ENCODE data around the gene MTHFSD. TPM values are rescaled to one million over a fixed set of nuclear protein-coding genes. Genes with fewer than 3 reads are reported as not detected.

The MTHFSD gene
- total and polyA plus RNA-seq, 10 of the 15 experiments (the other 5 are each of a cell fraction or from before 2014, with no cell fraction given): 2.2 to 24.5 (median 18.1) TPM

DNA sequence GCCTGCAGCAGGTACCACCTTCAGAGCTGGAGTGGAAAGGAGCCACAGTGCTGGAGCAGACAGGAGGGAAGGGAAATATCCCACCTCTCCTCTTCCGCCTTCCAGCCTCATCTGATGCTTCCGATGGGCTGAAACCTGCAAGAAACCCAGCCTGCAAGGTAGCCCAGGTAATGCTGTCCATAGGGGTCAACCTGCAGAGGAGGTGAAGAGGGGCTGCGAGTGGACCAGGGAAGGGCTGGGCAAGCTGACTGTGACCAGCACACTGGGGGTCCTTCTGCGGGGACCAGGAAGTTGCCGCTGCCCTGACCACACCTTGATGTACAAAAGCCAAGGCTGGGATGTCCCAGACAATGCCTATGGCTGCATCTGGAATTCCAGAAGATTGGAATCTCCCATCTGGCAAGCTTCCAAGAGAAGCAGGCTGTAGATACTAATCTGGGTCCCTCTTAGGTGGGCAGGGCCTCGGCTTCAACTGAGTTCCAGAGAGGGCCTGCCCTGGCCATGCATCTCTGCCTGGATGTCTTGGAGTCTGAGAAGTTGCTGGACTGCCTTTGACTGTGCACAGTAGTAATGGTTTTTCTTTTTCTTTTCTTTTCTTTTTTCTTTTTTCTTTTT lies 29.1 kb upstream of the MTHFSD start:
- WGBS (ENCODE audit: insufficient coverage, insufficient replicate concordance, low lambda C conversion rate, missing lambda C conversion rate): 41% methylated on average over 5 of the region's 6 CpGs
- in situ Hi-C loops (cut with MboI): no loop called here
- no peak for FAIRE-seq

More for the DNA sequence above, 29.1 kb upstream of the MTHFSD start:
- ChIA-PET SMC1A (ENCODE audit: uncharacterized antibody, unreplicated experiment) (no interaction called here), CTCF (interaction anchor here (1.2 kb wide), 2 partner anchors 10 to 20 kb away, joined by 3 read pairs; no protein-coding TSS in a partner anchor), POLR2A (interaction anchor here (0.7 kb wide), 1 partner anchor 1735 kb away, joined by 4 read pairs; no protein-coding TSS in a partner anchor), RAD21 (ENCODE audit: unreplicated experiment) (no interaction called here)
- no peaks in the 10 kb centered on the region for H3K4me1 ChIP-seq (ENCODE audit: control insufficient read depth, insufficient read depth, low read length)
- DNase-seq (ENCODE audit: low read depth, low spot score): no peak
- no peak for TF ChIP-seq CBX5 (IDR thresholded peaks at IDR 0.05; ENCODE audit: low read depth)
- TF ChIP-seq IRF4 (IDR thresholded peaks at IDR 0.05; ENCODE audit: low read depth, low read length): no peak
- TF ChIP-seq, protein P1, sequence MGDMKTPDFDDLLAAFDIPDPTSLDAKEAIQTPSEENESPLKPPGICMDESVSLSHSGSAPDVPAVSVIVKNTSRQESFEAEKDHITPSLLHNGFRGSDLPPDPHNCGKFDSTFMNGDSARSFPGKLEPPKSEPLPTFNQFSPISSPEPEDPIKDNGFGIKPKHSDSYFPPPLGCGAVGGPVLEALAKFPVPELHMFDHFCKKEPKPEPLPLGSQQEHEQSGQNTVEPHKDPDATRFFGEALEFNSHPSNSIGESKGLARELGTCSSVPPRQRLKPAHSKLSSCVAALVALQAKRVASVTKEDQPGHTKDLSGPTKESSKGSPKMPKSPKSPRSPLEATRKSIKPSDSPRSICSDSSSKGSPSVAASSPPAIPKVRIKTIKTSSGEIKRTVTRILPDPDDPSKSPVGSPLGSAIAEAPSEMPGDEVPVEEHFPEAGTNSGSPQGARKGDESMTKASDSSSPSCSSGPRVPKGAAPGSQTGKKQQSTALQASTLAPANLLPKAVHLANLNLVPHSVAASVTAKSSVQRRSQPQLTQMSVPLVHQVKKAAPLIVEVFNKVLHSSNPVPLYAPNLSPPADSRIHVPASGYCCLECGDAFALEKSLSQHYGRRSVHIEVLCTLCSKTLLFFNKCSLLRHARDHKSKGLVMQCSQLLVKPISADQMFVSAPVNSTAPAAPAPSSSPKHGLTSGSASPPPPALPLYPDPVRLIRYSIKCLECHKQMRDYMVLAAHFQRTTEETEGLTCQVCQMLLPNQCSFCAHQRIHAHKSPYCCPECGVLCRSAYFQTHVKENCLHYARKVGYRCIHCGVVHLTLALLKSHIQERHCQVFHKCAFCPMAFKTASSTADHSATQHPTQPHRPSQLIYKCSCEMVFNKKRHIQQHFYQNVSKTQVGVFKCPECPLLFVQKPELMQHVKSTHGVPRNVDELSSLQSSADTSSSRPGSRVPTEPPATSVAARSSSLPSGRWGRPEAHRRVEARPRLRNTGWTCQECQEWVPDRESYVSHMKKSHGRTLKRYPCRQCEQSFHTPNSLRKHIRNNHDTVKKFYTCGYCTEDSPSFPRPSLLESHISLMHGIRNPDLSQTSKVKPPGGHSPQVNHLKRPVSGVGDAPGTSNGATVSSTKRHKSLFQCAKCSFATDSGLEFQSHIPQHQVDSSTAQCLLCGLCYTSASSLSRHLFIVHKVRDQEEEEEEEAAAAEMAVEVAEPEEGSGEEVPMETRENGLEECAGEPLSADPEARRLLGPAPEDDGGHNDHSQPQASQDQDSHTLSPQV (IDR thresholded peaks at IDR 0.05): no peak
- TF ChIP-seq EGR1 (IDR thresholded peaks at IDR 0.05; ENCODE audit: borderline replicate concordance in 1 of 2, low read depth in 2 of 2, low read length in 2 of 2): no peak
- TF ChIP-seq, protein P2, sequence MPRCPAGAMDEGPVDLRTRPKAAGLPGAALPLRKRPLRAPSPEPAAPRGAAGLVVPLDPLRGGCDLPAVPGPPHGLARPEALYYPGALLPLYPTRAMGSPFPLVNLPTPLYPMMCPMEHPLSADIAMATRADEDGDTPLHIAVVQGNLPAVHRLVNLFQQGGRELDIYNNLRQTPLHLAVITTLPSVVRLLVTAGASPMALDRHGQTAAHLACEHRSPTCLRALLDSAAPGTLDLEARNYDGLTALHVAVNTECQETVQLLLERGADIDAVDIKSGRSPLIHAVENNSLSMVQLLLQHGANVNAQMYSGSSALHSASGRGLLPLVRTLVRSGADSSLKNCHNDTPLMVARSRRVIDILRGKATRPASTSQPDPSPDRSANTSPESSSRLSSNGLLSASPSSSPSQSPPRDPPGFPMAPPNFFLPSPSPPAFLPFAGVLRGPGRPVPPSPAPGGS (IDR thresholded peaks at IDR 0.05; ENCODE audit: borderline replicate concordance, insufficient read depth, low read depth, low read length, poor library complexity, severe bottlenecking): no peak
- no peak for TF ChIP-seq RFX5 (IDR thresholded peaks at IDR 0.05; ENCODE audit: low read depth, low read length)
- no peak for TF ChIP-seq KAT2A (conservative IDR thresholded peaks at IDR 0.05; ENCODE audit: control insufficient read depth, low read depth, low read length)
- TF ChIP-seq PML (IDR thresholded peaks at IDR 0.05; ENCODE audit: low read length): no peak
- TF ChIP-seq MYB (IDR thresholded peaks at IDR 0.05; ENCODE audit: borderline replicate concordance, low read depth, low read length): no peak
- TF ChIP-seq RB1 (IDR thresholded peaks at IDR 0.05; ENCODE audit: borderline replicate concordance): no peak
- no peak overlapping the region for H3K4me3 ChIP-seq
- H4K20me1 ChIP-seq (ENCODE audit: control insufficient read depth, insufficient read depth): no peaks in the 10 kb centered on the region
- no TSS peak for BruUV-seq (replicated peaks)
- no peaks in the 10 kb centered on the region for H3K9me3 ChIP-seq (replicated peaks; ENCODE audit: control insufficient read depth, insufficient read depth, low read length)
- ATAC-seq: no peak
- no peak overlapping the region for H3K9ac ChIP-seq (ENCODE audit: control insufficient read depth, insufficient read depth, low read length)
- H2AFZ ChIP-seq (ENCODE audit: control insufficient read depth, low read depth, low read length): no peak overlapping the region
- no peaks in the 10 kb centered on the region for H3K79me2 ChIP-seq (ENCODE audit: control insufficient read depth, insufficient read depth, low read length)
- no peaks in the 10 kb centered on the region for H3K36me3 ChIP-seq (ENCODE audit: control insufficient read depth in 2 of 2, insufficient read depth in 2 of 2, low read length in 1 of 2)
- intact Hi-C loops (cut with micrococcal nuclease; ENCODE audit: unreplicated experiment): no loop called here
- H3K4me2 ChIP-seq (ENCODE audit: control insufficient read depth, insufficient read depth): no peak overlapping the region
- H3K27me3 ChIP-seq (replicated peaks in 1 of 2; ENCODE audit: control insufficient read depth in 2 of 2, insufficient read depth in 2 of 2, low read length in 1 of 2): no peaks in the 10 kb centered on the region; a peak in 3 of 4 replicates
- no peak overlapping the region for H3K27ac ChIP-seq (ENCODE audit: control insufficient read depth, insufficient read depth)

Measured in GM12878 (cell line).